Right renal pelvis (tissue), 4 donors: ENCODE measurements around the gene HECTD4. TPM values are rescaled to one million over a fixed set of nuclear protein-coding genes. Genes with fewer than 3 reads are reported as not detected.
"Not testable (repeated sequence)": the region's sequence is repeated elsewhere in the genome, so short reads cannot be mapped to it uniquely, and the experiment has no call there.

Experiments used
- DNase-seq, 4 donors: peaks; one replicate each; pipeline ENCODE4 v3.0.0-alpha.2; 2013; ENCODE audit warnings: low read depth in 4 of 4, low spot score in 3 of 4, missing footprints in 1 of 4
- polyA plus RNA-seq, 4 donors: library from polyadenylated mRNA; unstranded; fragments of 120-200 nt; gene quantifications; one replicate each; pipeline ENCODE4 v1.2.1, GENCODE V29; 2013; ENCODE audit not compliant: insufficient read length in 4 of 4

The HECTD4 gene
- polyA plus RNA-seq, 4 donors: 44.5 to 58.9 (median 45.9) TPM

DNA sequence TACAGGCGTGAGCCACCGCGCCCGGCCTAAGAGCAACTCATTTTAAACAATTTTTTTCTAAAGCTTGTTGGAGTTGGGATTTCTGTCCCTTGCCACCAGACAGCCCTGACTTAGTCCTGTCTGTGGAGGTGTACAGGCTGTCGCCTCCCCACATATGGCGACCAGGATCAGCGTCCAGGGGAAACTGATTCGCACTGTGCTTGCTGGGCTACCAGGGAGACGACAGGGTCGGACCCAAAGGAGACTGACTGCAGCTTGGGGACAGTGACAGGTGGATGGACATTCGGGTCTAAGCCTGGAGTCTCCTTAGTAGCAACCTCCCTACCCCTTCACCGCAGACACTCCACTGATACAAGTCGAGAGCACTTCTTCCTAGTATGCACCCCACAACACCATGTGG lies 216.6 kb downstream of the HECTD4 start:
- no peak for DNase-seq

DNA sequence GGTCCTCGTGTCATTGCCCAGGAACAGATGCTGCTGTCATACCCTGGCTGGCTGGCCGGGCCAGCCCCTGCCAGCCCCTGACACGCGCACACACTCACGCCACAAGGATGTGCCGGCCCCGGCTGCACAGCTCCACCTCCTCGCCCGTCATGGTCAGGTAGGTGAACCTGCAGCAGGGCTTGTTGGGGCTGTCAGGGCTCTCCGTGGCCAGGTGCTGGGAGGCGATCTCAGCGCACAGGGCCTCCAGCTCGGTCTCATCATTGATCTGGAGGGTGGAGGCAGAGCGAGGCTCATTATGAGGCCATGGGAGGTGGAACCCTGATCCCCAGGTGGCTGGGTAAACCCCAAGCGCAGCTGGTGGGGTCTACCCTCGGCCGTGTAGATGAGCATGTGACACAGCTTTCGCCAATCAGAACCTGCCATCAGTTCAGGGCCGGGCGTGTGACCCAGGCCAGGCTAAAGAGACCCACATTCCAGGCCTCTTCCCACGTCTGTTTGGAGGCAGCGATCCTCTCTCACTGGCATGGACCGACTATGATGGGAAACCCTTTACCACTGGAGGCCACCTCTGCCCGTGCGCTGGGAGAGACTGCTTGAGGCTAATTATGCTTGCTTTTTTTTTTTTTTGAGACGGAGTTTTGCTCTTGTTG lies 218.1 kb downstream of the HECTD4 start:
- no peak for DNase-seq

- no peak for DNase-seq
Observed at GRCh38 chr12:112163471-112163991, 218.7 kb downstream of the HECTD4 start.

DNA sequence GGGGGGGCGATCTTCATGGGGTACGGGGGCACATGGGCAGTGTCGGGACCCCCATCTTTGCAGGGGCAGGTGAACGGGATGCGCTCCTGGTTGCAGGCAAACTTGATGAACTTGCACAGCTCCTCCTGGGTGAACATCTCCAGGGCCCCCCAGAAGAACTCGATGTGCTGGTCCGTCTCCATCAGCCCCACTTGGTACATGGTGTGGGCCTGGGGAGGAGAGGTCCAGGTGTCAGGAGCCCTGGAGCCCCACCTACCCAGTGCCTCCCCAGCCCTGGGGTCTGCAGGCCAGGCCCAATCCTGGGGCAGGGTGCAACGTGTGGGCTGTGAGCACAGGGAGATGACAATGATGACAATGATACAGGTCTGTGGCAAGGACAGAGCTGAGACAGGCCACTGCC lies 219.2 kb downstream of the HECTD4 start:
- no peak for DNase-seq

DNA sequence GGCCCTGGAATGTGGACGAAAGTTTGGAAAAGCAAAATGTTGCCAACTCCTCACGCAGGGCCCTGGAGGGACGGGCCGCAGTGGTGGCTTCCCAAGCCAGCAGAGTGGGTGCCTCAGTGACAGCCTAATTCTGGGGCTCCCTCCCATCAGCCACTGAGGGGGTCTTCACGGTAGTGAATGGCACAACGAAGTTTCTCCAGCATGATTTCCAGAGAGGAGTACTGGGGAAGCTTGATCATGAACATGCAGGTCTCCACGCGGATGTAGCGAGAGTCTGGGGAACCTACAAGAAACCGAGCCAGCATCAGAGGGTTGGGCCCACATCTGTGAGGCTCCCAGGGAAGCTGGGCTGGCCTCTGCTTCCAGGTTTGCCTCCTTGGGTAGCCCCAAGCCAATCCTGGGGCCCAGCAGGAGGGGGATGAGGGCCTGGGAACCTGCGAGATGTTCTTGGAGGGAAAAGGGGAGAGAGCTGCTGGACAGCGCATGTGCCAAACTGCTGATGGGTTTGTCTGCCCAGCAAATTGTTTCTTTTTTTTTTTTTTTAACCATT lies 219.9 kb downstream of the HECTD4 start:
- no peak for DNase-seq

- no peak for DNase-seq
Observed at GRCh38 chr12:112161711-112162110, 220.5 kb downstream of the HECTD4 start.

DNA sequence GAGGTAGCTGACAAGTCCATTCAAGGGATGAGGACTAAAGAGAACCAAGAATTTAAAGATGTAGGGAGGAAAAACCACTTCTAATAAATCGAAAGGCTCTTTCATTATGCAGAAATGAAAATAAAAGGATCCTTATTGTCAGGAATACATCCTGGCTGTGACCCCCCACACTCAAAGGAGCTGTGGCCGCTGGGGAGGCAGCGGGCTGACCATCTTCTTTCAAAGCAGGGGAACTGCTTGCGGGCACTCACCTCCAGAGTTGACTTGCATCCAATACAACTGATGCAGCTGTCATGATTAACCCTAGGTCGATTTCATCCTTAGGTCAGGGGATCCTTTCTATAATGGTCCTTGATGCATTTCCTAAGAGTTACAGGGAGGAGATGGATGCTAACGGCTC lies 221.6 kb downstream of the HECTD4 start:
- no peak for DNase-seq

GRCh38 chr12:112159146-112159541 lies 223.1 kb downstream of the HECTD4 start:
- DNase-seq: no peak

DNA sequence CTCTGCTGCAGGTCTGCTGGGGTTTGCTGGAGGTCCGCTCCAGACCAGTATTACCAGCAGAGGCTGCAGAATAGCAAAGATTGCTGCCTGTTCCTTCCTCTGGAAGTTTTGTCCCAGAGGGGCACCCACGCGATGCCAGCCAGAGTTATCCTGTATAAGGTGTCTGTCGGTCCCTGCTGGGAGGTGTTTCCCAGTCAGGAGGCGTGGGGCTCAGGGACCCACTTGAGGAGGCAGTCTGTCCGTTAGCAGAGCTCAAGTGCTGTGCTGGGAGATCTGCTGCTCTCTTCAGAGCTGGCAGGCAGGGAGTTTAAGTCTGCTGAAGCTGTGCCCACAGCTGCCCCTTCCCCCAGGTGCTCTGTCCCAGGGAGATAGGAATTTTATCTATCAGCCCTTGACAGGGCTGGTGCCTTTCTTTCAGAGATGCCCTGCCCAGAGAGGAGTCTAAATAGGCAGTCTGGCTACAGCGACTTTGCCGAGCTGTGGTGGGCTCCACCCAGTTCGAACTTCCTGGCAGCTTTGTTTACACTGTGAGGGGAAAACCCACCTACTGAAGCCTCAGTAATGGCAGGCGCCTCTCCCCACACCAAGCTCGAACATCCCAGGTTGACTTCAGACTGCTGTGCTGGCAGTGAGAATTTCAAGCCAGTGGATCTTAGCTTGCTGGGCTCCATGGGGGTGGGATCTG lies 223.6 kb downstream of the HECTD4 start:
- not testable (repeated sequence) for DNase-seq

GRCh38 chr12:112153893-112154219 lies 228.4 kb downstream of the HECTD4 start:
- DNase-seq: no peak

GRCh38 chr12:112153181-112153892 lies 228.9 kb downstream of the HECTD4 start:
- no peak for DNase-seq

DNA sequence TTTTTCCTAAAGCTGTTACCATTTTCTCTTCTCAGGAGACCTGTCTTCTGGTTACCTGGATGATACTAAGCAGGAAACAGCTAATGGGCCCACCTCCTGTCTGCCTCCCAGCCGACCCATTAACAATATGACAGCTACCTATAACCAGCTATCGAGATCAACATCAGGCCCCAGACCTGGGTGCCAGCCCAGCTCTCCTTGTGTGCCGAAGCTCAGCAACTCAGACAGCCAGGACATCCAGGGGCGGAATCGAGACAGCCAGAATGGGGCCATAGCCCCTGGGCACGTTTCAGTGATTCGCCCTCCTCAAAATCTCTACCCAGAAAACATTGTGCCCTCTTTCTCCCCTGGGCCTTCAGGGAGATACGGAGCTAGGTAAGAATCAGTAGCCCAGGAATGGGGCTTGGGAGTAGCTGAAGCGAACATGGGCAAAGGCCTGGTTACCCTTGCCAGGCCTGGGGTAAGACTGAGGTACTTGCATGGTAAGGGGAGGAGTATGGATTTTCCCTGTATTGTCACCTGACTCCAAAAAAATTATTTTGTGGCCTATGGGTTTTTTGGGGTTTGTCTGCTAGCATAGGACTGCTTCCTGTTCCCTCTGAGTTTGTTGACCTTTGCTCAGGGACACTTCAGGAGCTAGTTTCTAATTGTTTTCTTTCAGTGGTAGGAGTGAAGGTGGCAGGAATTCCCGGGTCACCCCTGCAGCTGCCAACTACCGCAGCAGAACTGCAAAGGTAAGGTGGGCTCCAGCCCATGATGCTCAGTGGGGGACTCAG lies 230.3 kb downstream of the HECTD4 start:
- no peak for DNase-seq

DNA sequence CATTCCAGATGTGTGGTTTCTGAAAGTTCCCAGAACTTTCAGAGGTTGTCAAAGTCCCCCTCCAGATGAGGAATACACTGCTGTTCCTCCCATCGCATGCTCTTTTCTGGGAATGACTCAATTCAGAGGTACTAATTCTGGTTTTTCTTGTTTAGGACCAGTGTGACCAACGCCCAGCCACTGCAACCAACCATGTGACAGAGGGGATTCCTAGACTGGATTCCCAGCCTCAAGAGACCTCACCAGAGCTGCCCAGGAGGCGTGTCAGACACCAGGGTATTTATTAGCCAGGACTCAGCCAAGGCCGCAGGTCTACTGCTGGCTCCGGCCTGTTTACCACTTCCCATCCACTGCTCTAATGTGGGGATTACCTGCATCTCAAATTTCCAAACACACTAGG lies 232.6 kb downstream of the HECTD4 start:
- peak in 1 of 4 donors; percentile 22 for DNase-seq

DNA sequence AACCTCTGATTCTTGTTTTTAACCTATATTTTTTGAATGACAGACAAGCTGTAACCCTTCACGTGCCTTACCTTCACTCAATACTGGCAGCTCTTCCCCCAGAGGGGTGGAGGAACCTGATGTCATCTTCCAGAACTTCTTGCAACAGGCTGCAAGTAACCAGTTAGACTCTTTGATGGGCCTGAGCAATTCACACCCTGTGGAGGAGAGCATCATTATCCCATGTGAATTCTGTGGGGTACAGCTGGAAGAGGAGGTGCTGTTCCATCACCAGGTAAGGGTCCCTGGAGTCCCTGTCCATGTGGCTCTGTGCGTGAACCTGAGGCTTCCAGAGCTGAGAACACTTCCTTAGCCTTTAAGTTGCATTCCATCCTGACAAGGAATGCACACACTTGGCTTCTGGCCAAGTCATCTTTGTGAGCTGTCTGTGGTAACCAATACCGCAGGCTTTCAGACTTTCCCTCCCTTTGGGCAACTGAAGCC lies 234.2 kb downstream of the HECTD4 start:
- no peak for DNase-seq

DNA sequence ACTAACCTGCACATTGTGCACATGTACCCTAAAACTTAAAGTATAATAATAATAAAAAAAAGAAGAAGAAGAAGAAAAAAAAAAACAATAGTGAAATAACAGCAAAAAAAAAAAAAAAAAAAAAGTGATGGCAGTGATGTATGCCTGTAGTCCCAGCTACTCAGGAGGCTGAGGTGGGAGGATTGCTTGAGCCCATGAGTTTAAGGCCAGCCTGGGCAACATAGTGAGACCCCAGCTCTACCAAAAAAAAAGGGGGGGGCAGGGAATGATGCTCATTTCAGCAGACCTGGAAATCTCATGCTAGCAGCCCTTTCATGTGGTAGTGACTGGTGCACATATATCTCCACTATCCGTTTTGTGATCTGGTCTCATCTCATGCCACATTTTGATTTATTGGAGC lies 236.1 kb downstream of the HECTD4 start:
- no peak for DNase-seq

- no peak for DNase-seq
Observed at GRCh38 chr12:112140728-112141127, 241.5 kb downstream of the HECTD4 start.

- no peak for DNase-seq
Observed at GRCh38 chr12:112134731-112135130, 247.5 kb downstream of the HECTD4 start.

DNA sequence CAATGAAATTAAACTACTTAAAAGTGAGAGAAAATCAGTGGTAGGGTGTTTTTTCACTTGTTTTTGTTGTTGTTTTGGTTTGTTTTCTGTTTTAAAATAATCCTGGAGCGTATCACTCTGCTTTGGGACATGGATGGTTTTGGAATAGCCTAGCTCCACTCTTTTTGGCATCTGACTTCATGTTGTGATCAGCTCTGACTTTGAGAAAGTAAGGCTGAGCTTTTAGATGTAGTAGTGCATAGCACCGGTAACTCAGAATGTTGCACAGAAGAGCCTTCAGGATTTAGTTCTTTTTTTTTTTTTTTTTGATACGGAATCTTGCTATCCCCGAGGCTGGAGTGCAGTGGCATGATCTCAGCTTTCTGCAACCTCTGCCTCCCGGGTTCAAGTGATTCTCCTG lies 248.8 kb downstream of the HECTD4 start:
- no peak for DNase-seq

GRCh38 chr12:112131686-112132085 lies 250.5 kb downstream of the HECTD4 start:
- no peak for DNase-seq

DNA sequence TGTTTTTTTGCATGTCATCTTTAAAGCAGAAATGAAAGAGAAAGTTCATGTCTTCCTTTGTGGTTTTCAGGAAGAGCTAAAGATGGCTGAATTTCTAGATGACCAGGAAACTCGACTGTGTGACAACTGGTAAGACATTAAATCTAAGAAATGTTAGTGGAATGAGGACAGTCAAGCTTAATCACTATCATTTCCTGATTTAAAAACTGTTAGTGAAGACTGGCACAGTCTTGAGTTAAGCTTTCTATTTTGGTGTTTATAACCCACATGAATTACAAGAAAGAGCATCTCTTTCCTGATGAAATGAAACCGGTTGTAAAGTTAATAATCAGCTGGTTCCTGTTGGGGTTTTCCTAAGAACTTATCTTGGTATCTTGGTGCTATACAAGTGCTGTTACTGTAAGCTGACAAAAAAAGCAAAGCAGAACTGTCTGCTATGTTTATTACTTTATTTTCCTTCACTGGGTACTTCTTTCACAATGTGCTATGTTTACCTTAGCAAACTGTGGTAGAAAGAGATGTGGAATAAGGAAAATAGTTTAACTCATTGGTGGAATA lies 251.7 kb downstream of the HECTD4 start:
- DNase-seq: no peak
